Smooth muscle cell (in vitro differentiated cells): ENCODE measurements around the gene CAPZA2. TPM values are rescaled to one million over a fixed set of nuclear protein-coding genes. Genes with fewer than 3 reads are reported as not detected.

ENCODE experiments used
- DNase-seq: peaks from one replicate; lab custom pipeline; 2025; ENCODE audit not compliant: unreplicated experiment; lab: John Stamatoyannopoulos, UW
- H2AFZ ChIP-seq: fragments of 200-600 bp; sonication (generic); 2 replicates; pipeline ENCODE4 v1.6.0; 2016; ENCODE audit warnings: antibody characterized with exemption, low read depth, mild to moderate bottlenecking
- H3F3A ChIP-seq: fragments of 200-600 bp; sonication (generic); 2 replicates; pipeline ENCODE4 v1.6.0; 2017; ENCODE audit warnings: antibody characterized with exemption, low read depth
- H3K27ac ChIP-seq: fragments of 200-600 bp; sonication (generic); 2 replicates; pipeline ENCODE4 v1.5.1; 2016; ENCODE audit warnings: low read depth, mild to moderate bottlenecking
- H3K27me3 ChIP-seq: fragments of 200-600 bp; sonication (generic); 2 replicates; pipeline ENCODE4 v1.6.1; 2016; ENCODE audit warnings: low read depth, mild to moderate bottlenecking
- H3K36me3 ChIP-seq: fragments of 200-600 bp; sonication (generic); 2 replicates; pipeline ENCODE4 v1.5.1; 2016; ENCODE audit warnings: low read depth
- H3K4me1 ChIP-seq: fragments of 200-600 bp; sonication (generic); 2 replicates; pipeline ENCODE4 v1.5.1; 2016; ENCODE audit warnings: low read depth
- H3K4me2 ChIP-seq: fragments of 200-600 bp; sonication (generic); 2 replicates; pipeline ENCODE4 v1.6.0; 2016; ENCODE audit warnings: mild to moderate bottlenecking
- H3K4me3 ChIP-seq: fragments of 200-600 bp; sonication (generic); 2 replicates; pipeline ENCODE4 v1.5.1; 2016; ENCODE audit warnings: mild to moderate bottlenecking
- H3K79me2 ChIP-seq: fragments of 200-600 bp; sonication (generic); 2 replicates; pipeline ENCODE4 v1.6.0; 2016; ENCODE audit warnings: low read depth, mild to moderate bottlenecking
- H3K9ac ChIP-seq: fragments of 200-600 bp; sonication (generic); 2 replicates; pipeline ENCODE4 v1.6.0; 2016; ENCODE audit warnings: low read depth
- H3K9me3 ChIP-seq: fragments of 200-600 bp; sonication (generic); replicated peaks from 2 replicates; pipeline ENCODE4 v1.5.1; 2016; ENCODE audit warnings: low read depth
- H4K20me1 ChIP-seq: fragments of 200-600 bp; sonication (generic); 2 replicates; pipeline ENCODE4 v1.6.0; 2016; ENCODE audit warnings: low read depth
- WGBS: methylation state at CpG from one replicate; pipeline ENCODE4 v1.1.7; 2016; ENCODE audit warnings: low lambda C conversion rate; 5-methylcytosine and 5-hydroxymethylcytosine counted together
- polyA plus RNA-seq: library from polyadenylated mRNA; unstranded; fragments of >200 nt; fragmentation: Nextera tagmentation; extraction: Ambion mirVana; gene quantifications from 2 replicates; pipeline ENCODE4 v1.2.1, GENCODE V29; 2016
- total RNA-seq: library from RNA; depleted of rRNA; stranded (reverse); fragments of >200 nt; gene quantifications from 2 replicates; pipeline ENCODE4 v1.2.3, GENCODE V29; 2014
- TF ChIP-seq, protein P1 (sequence below): fragments of 200-600 bp; sonication (generic); IDR thresholded peaks from 2 replicates; pipeline ENCODE4 v1.5.1; 2017; ENCODE audit warnings: borderline replicate concordance, mild to moderate bottlenecking, antibody characterized with exemption; ENCODE audit not compliant: insufficient read depth, poor library complexity, severe bottlenecking

Gene CAPZA2
- total and polyA plus RNA-seq, 2 experiments from 2014 or later, result 143 to 161 TPM

DNA sequence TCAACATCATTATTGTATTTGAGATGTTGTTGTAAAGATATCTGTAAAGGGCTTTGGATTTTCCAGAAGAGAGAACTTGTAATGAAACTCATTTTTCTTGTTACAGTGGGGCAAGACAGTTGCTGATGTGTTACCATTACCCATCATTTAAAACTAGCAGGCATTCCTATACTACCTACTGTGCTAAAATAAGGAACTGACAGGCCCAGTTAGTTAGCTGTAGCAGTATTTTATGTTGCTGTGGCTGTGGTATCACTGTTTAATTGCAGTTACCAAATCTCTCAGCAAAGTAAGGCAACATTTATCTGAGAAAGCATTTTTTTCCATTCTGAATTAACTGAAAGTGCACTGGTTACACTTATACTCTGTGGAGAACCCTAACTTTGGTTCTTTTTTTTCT, 100.8 kb downstream of the CAPZA2 start:
- DNase-seq, result no peak
- TF ChIP-seq, protein P1, sequence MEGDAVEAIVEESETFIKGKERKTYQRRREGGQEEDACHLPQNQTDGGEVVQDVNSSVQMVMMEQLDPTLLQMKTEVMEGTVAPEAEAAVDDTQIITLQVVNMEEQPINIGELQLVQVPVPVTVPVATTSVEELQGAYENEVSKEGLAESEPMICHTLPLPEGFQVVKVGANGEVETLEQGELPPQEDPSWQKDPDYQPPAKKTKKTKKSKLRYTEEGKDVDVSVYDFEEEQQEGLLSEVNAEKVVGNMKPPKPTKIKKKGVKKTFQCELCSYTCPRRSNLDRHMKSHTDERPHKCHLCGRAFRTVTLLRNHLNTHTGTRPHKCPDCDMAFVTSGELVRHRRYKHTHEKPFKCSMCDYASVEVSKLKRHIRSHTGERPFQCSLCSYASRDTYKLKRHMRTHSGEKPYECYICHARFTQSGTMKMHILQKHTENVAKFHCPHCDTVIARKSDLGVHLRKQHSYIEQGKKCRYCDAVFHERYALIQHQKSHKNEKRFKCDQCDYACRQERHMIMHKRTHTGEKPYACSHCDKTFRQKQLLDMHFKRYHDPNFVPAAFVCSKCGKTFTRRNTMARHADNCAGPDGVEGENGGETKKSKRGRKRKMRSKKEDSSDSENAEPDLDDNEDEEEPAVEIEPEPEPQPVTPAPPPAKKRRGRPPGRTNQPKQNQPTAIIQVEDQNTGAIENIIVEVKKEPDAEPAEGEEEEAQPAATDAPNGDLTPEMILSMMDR, result no peak
- Histone ChIP-seq H3K9ac (no peak overlapping the region), H3K4me1 (no peaks in the 10 kb centered on the region), H3K27ac (no peak overlapping the region), H3K27me3 (no peaks in the 10 kb centered on the region), H3K36me3 (no peaks in the 10 kb centered on the region), H4K20me1 (peaks cover 84% of the 10 kb centered on the region), H3K9me3 (no peaks in the 10 kb centered on the region), H2AFZ (no peak overlapping the region), H3K4me3 (no peak overlapping the region), H3K4me2 (no peak overlapping the region), H3K79me2 (peaks cover 94% of the 10 kb centered on the region), H3F3A (no peaks in the 10 kb centered on the region)

DNA sequence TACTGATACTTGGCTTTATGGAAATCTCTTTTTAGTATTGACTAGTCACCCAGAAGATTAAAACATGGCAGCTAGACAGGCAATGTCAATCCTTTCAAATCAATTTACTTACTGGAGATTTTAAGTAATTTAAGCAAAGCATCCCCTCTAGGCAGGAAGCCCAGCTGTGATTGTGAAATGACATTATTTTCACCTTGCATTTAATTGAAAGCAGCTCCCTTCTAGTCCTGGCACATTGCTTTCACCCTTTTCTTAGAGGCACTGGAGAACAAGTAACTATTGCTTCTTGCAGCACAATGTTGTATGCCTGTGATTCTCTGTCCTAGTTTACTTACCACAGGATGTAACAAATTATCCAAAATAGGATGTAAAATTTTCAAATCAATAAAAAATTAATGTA, 104.2 kb downstream of the CAPZA2 start:
- Histone ChIP-seq H3K27ac (no peak overlapping the region), H3K4me1 (no peaks in the 10 kb centered on the region), H3K4me3 (no peak overlapping the region), H3K9ac (no peak overlapping the region), H3K36me3 (no peaks in the 10 kb centered on the region), H4K20me1 (peaks cover 86% of the 10 kb centered on the region), H3F3A (no peaks in the 10 kb centered on the region), H3K27me3 (no peaks in the 10 kb centered on the region), H2AFZ (no peak overlapping the region), H3K9me3 (no peaks in the 10 kb centered on the region), H3K4me2 (no peak overlapping the region), H3K79me2 (peaks cover 87% of the 10 kb centered on the region)
- no peak for DNase-seq
- TF ChIP-seq, protein P1, result no peak

DNA sequence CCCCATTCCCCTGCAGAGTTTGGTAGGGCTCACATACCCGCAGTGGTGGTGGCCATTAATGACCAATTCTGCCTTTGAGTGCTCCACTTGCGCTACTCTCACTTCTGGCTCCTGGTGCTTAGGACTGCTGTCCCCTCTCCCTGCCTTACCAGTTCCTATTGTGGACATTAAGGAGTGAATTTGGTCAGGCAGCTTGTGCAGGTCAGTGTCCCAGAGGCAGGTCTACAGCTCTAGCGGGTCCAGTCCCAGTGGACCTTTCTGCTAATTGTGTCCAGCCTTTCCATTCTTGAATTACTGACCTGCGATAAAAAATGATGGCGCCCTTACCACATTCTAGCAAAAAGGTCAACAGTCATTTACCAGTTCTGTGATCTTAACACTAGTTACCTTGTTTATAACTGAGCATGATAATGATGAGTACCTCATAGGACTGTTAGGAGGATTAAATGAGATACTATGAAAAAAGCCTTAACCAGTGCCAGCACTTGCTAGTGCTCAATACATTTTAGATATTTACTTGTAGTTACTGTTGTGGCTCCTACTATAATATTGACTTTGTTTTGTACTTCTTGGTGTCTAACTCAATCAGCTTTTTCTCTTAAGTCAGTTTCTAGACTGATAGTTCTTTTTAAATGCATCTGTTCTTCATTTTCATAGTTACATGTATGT, 105.0 kb downstream of the CAPZA2 start:
- H3K9me3 ChIP-seq, result no peaks in the 10 kb centered on the region
- H4K20me1 ChIP-seq, result peaks cover 88% of the 10 kb centered on the region
- no peaks in the 10 kb centered on the region for H3K27me3 ChIP-seq
- no peak overlapping the region for H2AFZ ChIP-seq
- H3K4me2 ChIP-seq, result no peak overlapping the region
- no peak overlapping the region for H3K9ac ChIP-seq
- H3K4me1 ChIP-seq, result no peaks in the 10 kb centered on the region
- peaks cover 81% of the 10 kb centered on the region for H3K79me2 ChIP-seq
- H3K36me3 ChIP-seq, result no peaks in the 10 kb centered on the region
- DNase-seq, result no peak
- TF ChIP-seq, protein P1, result no peak
- 91% methylated on average over 5 of the region's 5 CpGs for WGBS
- no peaks in the 10 kb centered on the region for H3F3A ChIP-seq
- no peak overlapping the region for H3K27ac ChIP-seq
- no peak overlapping the region for H3K4me3 ChIP-seq

DNA sequence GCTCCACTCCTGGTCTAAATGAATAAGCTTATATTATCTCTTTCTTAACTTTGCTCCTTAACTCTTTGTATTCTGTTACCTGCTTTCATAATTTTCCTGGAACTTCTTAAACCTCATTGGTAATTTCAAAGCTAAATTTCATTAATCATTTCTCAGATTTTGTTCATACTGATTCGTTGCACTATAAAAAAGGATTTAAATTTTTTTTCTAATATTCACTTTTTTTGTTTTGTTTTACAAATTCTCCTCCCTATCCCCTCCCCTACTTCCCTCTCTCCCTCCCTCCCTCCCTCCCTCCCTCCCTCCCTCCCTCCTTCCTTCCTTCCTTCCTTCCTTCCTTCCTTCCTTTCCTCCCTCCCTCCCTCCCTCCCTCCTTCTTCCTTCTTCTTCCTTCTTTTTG, 105.6 kb downstream of the CAPZA2 start:
- Histone ChIP-seq H3K4me1 (no peaks in the 10 kb centered on the region), H3K79me2 (peaks cover 79% of the 10 kb centered on the region), H3K4me2 (no peak overlapping the region), H3K27ac (no peak overlapping the region), H3F3A (no peaks in the 10 kb centered on the region), H3K36me3 (no peaks in the 10 kb centered on the region), H3K27me3 (no peaks in the 10 kb centered on the region), H3K9me3 (no peaks in the 10 kb centered on the region), H3K9ac (no peak overlapping the region), H3K4me3 (no peak overlapping the region), H2AFZ (no peak overlapping the region), H4K20me1 (peaks cover 85% of the 10 kb centered on the region)
- DNase-seq, result no peak
- TF ChIP-seq, protein P1, result no peak
- WGBS, result 97% methylated on average over 1 of the region's 1 CpG
